Measurements from ENCODE around the gene COMMD3. TPM values are rescaled to one million over a fixed set of nuclear protein-coding genes. Genes with fewer than 3 reads are reported as not detected.

COMMD3 gene
- total RNA-seq, 4 donors from 2014 or later = 17.2 to 28.2 (median 23.8) TPM

DNA sequence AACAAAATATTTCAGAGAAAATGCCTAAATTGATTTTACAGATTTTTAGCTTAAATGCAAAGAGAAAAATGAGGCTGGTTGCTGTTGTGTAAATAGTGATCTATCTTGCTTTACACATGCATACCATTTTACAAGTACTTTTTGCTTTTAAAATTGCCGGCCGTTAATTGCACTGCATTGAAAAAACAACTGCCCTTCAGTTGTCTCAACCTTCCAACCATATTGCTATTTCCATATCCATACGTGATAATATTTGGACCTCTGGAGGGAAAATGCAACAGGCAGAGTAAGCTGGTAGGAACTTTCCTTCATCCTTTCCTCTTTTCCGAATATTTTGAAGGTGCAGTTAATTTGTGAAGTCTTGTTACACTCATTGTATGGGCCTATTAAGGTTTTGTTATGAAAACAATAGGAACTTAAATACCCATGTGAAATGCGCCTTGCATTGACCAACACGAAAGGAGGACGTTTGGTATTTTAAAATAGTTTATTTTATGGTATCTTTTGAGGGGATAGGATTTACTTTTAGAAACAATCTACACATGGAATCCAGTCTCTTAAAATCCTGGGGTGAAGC lies 16.0 kb downstream of the COMMD3 start:
- H3K4me3 ChIP-seq = no peak overlapping the region
- H3K9me3 ChIP-seq = peaks cover 0 to 5% (median 0%) of the 10 kb centered on the region in 4 donors
- H3K27me3 ChIP-seq = peaks cover 6 to 30% of the 10 kb centered on the region in 2 donors
- no peak for DNase-seq (ENCODE audit: low spot score in 2 of 2)
- TF ChIP-seq, protein P1, sequence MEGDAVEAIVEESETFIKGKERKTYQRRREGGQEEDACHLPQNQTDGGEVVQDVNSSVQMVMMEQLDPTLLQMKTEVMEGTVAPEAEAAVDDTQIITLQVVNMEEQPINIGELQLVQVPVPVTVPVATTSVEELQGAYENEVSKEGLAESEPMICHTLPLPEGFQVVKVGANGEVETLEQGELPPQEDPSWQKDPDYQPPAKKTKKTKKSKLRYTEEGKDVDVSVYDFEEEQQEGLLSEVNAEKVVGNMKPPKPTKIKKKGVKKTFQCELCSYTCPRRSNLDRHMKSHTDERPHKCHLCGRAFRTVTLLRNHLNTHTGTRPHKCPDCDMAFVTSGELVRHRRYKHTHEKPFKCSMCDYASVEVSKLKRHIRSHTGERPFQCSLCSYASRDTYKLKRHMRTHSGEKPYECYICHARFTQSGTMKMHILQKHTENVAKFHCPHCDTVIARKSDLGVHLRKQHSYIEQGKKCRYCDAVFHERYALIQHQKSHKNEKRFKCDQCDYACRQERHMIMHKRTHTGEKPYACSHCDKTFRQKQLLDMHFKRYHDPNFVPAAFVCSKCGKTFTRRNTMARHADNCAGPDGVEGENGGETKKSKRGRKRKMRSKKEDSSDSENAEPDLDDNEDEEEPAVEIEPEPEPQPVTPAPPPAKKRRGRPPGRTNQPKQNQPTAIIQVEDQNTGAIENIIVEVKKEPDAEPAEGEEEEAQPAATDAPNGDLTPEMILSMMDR (IDR thresholded peaks at IDR 0.05) = no peak
- no peak for TF ChIP-seq EP300 (IDR thresholded peaks at IDR 0.05)
- no peak for TF ChIP-seq POLR2A (IDR thresholded peaks at IDR 0.05)
- WGBS, 2 donors = 93 to 96% methylated on average over 7 of the region's 7 CpGs
- peaks cover 0 to 37% (median 5%) of the 10 kb centered on the region in 3 donors for H3K36me3 ChIP-seq
- peaks cover 0 to 34% (median 27%) of the 10 kb centered on the region in 4 donors for H3K4me1 ChIP-seq
- H3K27ac ChIP-seq = no peak overlapping the region

DNA sequence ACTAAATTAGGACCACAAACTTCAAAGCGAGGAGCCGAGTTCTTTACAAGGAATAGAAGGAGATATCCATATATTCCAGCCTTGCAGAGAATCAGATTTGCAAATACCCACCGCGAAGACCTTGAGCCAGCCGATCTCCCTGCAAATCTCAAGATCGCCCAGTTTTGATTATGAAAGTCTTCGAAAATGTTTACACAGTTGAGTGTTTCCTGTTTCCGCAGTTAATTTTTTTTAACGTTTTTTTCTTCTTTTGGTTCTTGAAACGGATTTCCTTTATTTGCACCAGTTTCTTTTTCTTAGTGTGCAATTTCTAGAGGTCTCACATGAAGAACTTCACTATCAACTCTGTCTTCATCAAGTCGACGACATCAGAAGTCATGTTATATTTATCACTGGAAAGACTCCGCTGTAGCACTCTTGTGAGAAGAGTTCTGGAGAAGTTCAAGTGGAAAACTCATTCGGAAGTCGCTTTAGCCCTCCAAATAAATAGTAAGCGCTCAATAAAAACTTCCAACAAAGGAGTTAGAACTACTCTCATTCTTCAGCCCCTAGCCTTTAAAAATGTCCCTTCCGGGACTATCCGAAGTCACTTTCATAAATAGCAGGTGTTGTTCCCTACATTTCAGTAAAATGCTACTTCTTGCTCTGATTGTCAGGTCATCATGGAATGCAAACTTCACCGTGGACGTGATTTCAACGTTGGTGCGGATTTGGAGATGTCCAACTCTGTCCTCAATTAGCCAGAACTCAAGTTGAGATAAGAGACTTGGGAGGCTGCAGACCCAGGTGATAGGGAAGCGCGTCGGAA lies 17.2 kb downstream of the COMMD3 start:
- H3K4me3 ChIP-seq = no peak overlapping the region
- peaks cover 16 to 42% of the 10 kb centered on the region in 2 donors for H3K27me3 ChIP-seq
- DNase-seq (ENCODE audit: low spot score in 2 of 2) = no peak
- TF ChIP-seq EP300 (IDR thresholded peaks at IDR 0.05) = no peak
- TF ChIP-seq POLR2A (IDR thresholded peaks at IDR 0.05) = no peak
- TF ChIP-seq, protein P1 (IDR thresholded peaks at IDR 0.05) = no peak
- peaks cover 0 to 34% (median 27%) of the 10 kb centered on the region in 4 donors for H3K4me1 ChIP-seq
- 60% methylated on average over 25 of the region's 25 CpGs for WGBS, 2 donors
- no peak overlapping the region for H3K27ac ChIP-seq
- peaks cover 0 to 5% (median 0%) of the 10 kb centered on the region in 4 donors for H3K9me3 ChIP-seq
- peaks cover 0 to 25% (median 5%) of the 10 kb centered on the region in 3 donors for H3K36me3 ChIP-seq

DNA sequence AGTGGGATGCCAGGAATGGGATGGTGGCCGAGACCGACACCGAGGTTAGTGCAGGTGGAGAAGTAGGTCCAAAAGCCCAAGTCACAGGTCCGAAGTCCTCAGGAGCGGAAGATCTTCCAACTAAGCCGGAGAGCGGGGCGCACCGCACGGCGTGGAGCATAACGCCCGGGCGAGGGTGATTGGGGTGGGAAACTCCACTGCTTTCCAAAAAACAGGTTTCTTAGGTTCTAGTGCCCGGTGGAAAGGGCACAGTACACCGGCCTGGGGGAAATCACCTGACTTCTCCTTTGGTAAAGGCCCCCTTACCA lies 17.7 kb downstream of the COMMD3 start:
- 55 to 62% methylated on average over 16 of the region's 16 CpGs for WGBS, 2 donors
- no peak for DNase-seq (ENCODE audit: low spot score in 2 of 2)
- peaks cover 0 to 19% (median 5%) of the 10 kb centered on the region in 3 donors for H3K36me3 ChIP-seq
- H3K9me3 ChIP-seq = peaks cover 0 to 5% (median 0%) of the 10 kb centered on the region in 4 donors
- H3K4me1 ChIP-seq = peaks cover 0 to 34% (median 27%) of the 10 kb centered on the region in 4 donors
- TF ChIP-seq POLR2A (IDR thresholded peaks at IDR 0.05) (no peak), EP300 (IDR thresholded peaks at IDR 0.05) (no peak)
- TF ChIP-seq, protein P1 (IDR thresholded peaks at IDR 0.05) = no peak
- H3K4me3 ChIP-seq = peak overlapping the region in 2 of 4 donors; percentile 35 to 57
- no peak overlapping the region for H3K27ac ChIP-seq
- peaks cover 18 to 47% of the 10 kb centered on the region in 2 donors for H3K27me3 ChIP-seq

DNA sequence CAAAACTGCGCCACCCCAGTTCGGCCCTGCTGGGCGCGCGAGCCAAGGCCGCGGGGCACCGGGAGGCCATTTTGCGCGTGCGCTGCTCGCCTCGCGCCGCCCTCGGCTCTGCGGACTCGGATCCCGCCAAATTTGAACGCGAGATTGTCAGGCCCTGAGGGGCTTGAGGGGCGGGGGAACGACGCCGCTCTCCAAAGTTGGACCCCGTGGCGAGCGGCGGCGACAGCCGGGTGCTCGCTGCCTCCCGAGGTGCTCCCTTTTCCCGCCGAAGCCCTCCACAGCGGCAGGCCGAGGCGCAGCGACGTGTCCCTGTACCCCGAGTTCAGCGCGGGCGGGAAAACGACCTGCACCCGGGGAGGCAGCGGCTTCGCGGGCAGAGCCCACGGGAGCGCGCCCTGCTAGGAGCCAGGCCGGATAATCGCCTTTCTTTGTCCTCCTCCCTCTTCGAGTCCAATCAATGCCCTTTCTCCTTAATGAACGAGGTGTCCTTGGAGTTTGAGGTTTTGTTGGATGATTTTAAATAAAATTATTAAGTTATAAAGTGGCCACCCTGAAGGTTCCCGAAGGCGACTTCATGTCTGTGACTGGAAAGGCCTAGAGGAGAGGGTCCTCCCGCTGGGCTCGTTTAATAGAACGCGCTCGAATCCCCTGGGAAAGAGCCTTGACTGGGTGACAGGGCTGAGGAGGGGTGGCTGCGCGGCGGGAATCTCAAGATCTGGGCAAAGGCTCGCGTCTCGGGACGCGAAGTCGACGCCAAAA lies 18.4 kb downstream of the COMMD3 start:
- peak overlapping the region in 2 of 4 donors; percentile 14 to 35 for H3K27ac ChIP-seq
- peaks cover 0 to 36% (median 27%) of the 10 kb centered on the region in 4 donors for H3K4me1 ChIP-seq
- peaks cover 23 to 54% of the 10 kb centered on the region in 2 donors for H3K27me3 ChIP-seq
- peaks cover 0 to 13% (median 0%) of the 10 kb centered on the region in 3 donors for H3K36me3 ChIP-seq
- peak overlapping the region; percentile 35 to 57 (median 48) for H3K4me3 ChIP-seq
- no peak for DNase-seq (ENCODE audit: low spot score in 2 of 2)
- H3K9me3 ChIP-seq = peaks cover 0 to 5% (median 0%) of the 10 kb centered on the region in 4 donors
- WGBS, 2 donors = 10 to 18% methylated on average over 31 to 57 of the region's 73 CpGs
- no peak for TF ChIP-seq EP300 (IDR thresholded peaks at IDR 0.05)
- TF ChIP-seq, protein P1 (IDR thresholded peaks at IDR 0.05) = no peak
- no peak for TF ChIP-seq POLR2A (IDR thresholded peaks at IDR 0.05)
